Small intestine (tissue), 7 donors: ENCODE measurements around the gene C1QTNF9. TPM values are rescaled to one million over a fixed set of nuclear protein-coding genes. Genes with fewer than 3 reads are reported as not detected.
"Not testable (repeated sequence)": the region's sequence is repeated elsewhere in the genome, so short reads cannot be mapped to it uniquely, and the experiment has no call there.

ENCODE experiments used
- DNase-seq, 2 donors: peaks; one replicate each; pipeline versions ENCODE4 v3.0.0 to v3.0.0-alpha.2; 2013
- FAIRE-seq: peaks from 2 replicates; lab custom pipeline; 2012; peaks lifted over from hg19 to GRCh38; lab: Jason Lieb, UNC
- H3K27ac ChIP-seq, 3 donors: one replicate each; pipeline ENCODE4 v1.5.1; 2013; ENCODE audit warnings: low read length in 2 of 3, mild to moderate bottlenecking in 2 of 3, control low read depth in 1 of 3, inconsistent platforms in 1 of 3, low read depth in 1 of 3, moderate library complexity in 1 of 3
- H3K27me3 ChIP-seq, 3 donors: one replicate each; pipeline ENCODE4 v1.6.1; 2013; ENCODE audit warnings: low read length in 3 of 3, inconsistent platforms in 1 of 3; ENCODE audit not compliant: control insufficient read depth in 3 of 3, insufficient read depth in 3 of 3
- H3K36me3 ChIP-seq, 3 donors: one replicate each; pipeline ENCODE4 v1.6.1; 2013; ENCODE audit warnings: low read length in 3 of 3, inconsistent platforms in 1 of 3, low read depth in 1 of 3, mild to moderate bottlenecking in 1 of 3, moderate library complexity in 1 of 3; ENCODE audit not compliant: control insufficient read depth in 3 of 3, insufficient read depth in 2 of 3
- H3K4me1 ChIP-seq, 3 donors: one replicate each; pipeline ENCODE4 v1.6.1; 2013; ENCODE audit warnings: low read length in 2 of 3, inconsistent platforms in 1 of 3, low read depth in 1 of 3, mild to moderate bottlenecking in 1 of 3, moderate library complexity in 1 of 3; ENCODE audit not compliant: control insufficient read depth in 3 of 3, insufficient read depth in 2 of 3
- H3K4me3 ChIP-seq, 3 donors: one replicate each; pipeline ENCODE4 v1.5.1; 2013; ENCODE audit warnings: low read length in 3 of 3, control low read depth in 1 of 3, inconsistent platforms in 1 of 3, low read depth in 1 of 3, mild to moderate bottlenecking in 1 of 3, moderate library complexity in 1 of 3
- H3K9me3 ChIP-seq, 2 donors: one replicate each; pipeline ENCODE4 v1.6.1; 2013; ENCODE audit warnings: low read depth in 1 of 2, low read length in 1 of 2; ENCODE audit not compliant: control insufficient read depth in 2 of 2, insufficient read depth in 1 of 2
- whole genome bisulfite sequencing, 3 donors: extraction: QIAGEN DNeasy Blood & Tissue Kit; methylation state at CpG; one replicate each; pipeline ENCODE4 v1.1.7; 2013; 5-methylcytosine and 5-hydroxymethylcytosine counted together
- polyA plus RNA-seq, 4 donors: library from polyadenylated mRNA; stranded (reverse) in 3 of 4; unstranded in 1 of 4; fragments of 200-250 nt in 3 of 4; fragments of 120-200 nt in 1 of 4; gene quantifications; one replicate each; pipeline versions ENCODE4 v1.2.1 to v1.2.3, GENCODE V29; 2013
- donor health status: healthy with polysubstance abuse.
- donor health status: control.
- donor health status: control.
- donor health status: Bipolar disorder and iron deficiency.
- donor health status: healthy.

C1QTNF9 gene
- polyA plus RNA-seq, 4 donors: 0.15 to 0.22 TPM; not detected in 2

DNA sequence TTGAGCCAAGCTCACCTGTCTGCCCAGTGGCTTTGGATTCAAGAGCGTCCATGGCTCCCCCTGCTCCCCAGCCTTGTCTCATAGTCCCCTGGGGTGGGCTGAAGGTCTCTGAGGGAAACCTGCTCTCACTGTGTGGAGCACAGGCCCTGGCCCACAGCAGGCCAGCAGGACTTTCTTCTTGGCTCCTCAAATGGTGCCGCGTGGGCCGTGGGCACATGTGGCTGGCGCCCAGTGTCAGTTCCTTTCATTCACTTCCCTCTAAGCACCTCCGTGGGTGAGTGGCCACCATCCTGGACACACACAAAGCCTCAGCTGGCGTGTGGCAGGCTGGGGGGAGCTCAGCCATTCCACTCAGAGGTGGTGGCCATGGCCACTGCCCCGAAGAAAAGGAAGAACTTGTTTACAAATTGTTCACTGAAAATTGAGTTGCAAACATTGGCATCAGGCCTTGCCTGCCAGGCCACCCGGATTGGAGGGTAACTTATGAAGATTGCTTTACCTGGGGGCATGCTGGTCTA lies 53.1 kb downstream of the C1QTNF9 start:
- no peaks in the 10 kb centered on the region for H3K9me3 ChIP-seq
- H3K27ac ChIP-seq: no peak overlapping the region
- no peaks in the 10 kb centered on the region for H3K27me3 ChIP-seq
- H3K4me1 ChIP-seq: no peaks in the 10 kb centered on the region
- no peaks in the 10 kb centered on the region for H3K36me3 ChIP-seq
- no peak for FAIRE-seq
- DNase-seq: no peak
- H3K4me3 ChIP-seq: no peak overlapping the region
- WGBS, 3 donors: 74 to 84% (median 82%) methylated on average over 9 of the region's 9 CpGs

DNA sequence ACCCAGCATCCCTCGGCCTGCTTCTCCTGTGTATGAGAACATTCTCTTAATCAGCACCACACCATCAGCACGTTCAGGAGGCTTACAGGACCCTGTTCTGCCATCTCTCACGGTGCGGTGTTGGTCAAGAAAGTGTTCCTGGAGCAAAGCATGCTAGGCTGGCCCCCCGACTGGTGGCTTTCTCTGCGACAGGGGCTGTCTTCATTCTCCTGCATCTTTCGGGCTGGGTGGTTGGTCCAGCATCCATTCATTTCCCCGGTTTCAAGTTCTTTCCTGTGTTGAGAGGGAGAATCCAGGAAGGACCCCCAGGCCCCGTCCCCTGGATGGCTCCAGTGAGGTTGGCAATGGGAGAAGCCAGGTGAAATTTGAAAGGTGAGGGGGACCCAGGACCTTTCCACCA lies 55.8 kb downstream of the C1QTNF9 start:
- Histone ChIP-seq H3K27me3 (no peaks in the 10 kb centered on the region), H3K36me3 (no peaks in the 10 kb centered on the region), H3K27ac (no peak overlapping the region), H3K9me3 (no peaks in the 10 kb centered on the region), H3K4me3 (no peak overlapping the region), H3K4me1 (no peaks in the 10 kb centered on the region)
- 80 to 85% (median 81%) methylated on average over 9 of the region's 9 CpGs for WGBS, 3 donors
- FAIRE-seq (no peak), DNase-seq (no peak)

DNA sequence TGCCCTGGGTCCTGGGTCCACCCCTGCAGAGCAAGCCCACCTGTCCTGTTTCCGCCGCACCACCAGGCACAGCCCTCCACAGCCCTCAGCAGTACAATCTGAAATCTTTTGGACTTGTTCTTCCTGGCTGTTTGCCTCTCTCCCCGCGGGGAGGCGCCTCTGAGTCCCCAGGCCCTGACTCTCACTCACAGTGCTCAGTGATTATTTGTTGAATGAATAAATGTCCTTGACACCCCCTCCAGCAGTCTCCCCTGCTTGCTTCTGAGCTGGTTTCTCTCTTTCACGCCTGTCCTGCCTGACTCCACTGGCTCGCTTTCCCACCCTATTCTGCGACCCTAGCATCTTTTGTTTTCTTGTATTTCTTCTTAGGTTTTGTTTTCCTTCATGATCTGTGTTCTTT lies 56.9 kb downstream of the C1QTNF9 start:
- H3K9me3 ChIP-seq, DNase-seq, H3K4me1 ChIP-seq, H3K36me3 ChIP-seq, H3K4me3 ChIP-seq, H3K27me3 ChIP-seq, FAIRE-seq, H3K27ac ChIP-seq: not testable (repeated sequence)
- WGBS, 3 donors: 91 to 97% (median 91%) methylated on average over 6 to 8 of the region's 8 CpGs

DNA sequence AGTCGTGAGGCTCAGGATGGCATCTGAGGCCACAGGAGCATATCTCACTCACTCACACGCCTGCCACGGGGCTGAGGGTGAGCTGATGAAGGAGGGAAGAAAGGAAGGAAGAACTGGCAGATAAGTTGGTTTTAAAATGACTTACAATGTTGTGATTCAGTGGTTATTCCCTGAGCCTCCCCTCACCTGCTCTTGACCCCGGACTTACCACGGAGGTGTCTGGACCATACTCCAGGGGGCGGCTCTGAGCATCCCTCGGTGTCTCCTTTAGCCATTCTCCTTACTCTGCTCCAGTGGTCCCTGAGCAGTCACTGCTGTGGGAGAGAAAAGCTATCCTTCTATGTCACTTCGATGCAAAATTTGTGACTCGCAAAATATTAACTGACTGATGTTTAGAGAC lies 61.9 kb downstream of the C1QTNF9 start:
- not testable (repeated sequence) for FAIRE-seq, H3K4me1 ChIP-seq, H3K9me3 ChIP-seq, H3K4me3 ChIP-seq, H3K27ac ChIP-seq, H3K36me3 ChIP-seq, H3K27me3 ChIP-seq, DNase-seq
- 79 to 82% (median 81%) methylated on average over 9 of the region's 9 CpGs for WGBS, 3 donors

Other genes starting within 250 kb of the C1QTNF9 start
- gene SPATA13, start 148.9 kb upstream of the C1QTNF9 start, polyA plus RNA-seq: 10 to 100 TPM in 3 of 4 donors, 1 to 10 TPM in 1; 10.0 to 57.0 (median 15.0) TPM
- 10 to 100 TPM; 30.0 to 74.0 (median 53.3) TPM for gene PARP4, start 203.2 kb downstream of the C1QTNF9 start, polyA plus RNA-seq